Lower leg skin (tissue), 4 donors: ENCODE measurements around the gene ANKRD33. TPM values are rescaled to one million over a fixed set of nuclear protein-coding genes. Genes with fewer than 3 reads are reported as not detected.
A peak's percentile ranks its signal among the peaks of the same experiment; 100 is the strongest.

ENCODE experiments used
- DNase-seq, 2 donors: peaks; one replicate each; pipeline ENCODE4 v3.0.0-alpha.2; 2019; ENCODE audit warnings: low spot score in 2 of 2
- H3K4me3 ChIP-seq: fragments of 200-600 bp; sonication (generic); 2 replicates; pipeline ENCODE4 v1.5.1; 2017; ENCODE audit warnings: mild to moderate bottlenecking, low read depth; ENCODE audit not compliant: poor library complexity, severe bottlenecking
- POLR2A ChIP-seq, 2 donors: fragments of 450-650 bp; IDR thresholded peaks; one replicate each; pipeline ENCODE4 v1.6.1; 2016 to 2017; ENCODE audit warnings: antibody characterized with exemption in 2 of 2, mild to moderate bottlenecking in 1 of 2, moderate library complexity in 1 of 2
- WGBS, 2 donors: methylation state at CpG; one replicate each; pipeline ENCODE4 v1.1.5; 2018; 5-methylcytosine and 5-hydroxymethylcytosine counted together
- intact Hi-C: fragments of 100-400 bp; cut with DNase I; formaldehyde crosslinking; loops from one replicate; pipeline ENCODE4 v1.15.0; 2023; ENCODE audit warnings: low total_unique reads
- total RNA-seq, 4 donors: library from RNA; depleted of rRNA; stranded (reverse); fragments of >200 nt; gene quantifications; one replicate each; pipeline ENCODE4 v1.1.0, GENCODE V29; 2016
- TF ChIP-seq, protein P1 (sequence below), 3 donors: fragments of 450-650 bp; IDR thresholded peaks; one replicate each; pipeline ENCODE4 v1.5.1; 2016; ENCODE audit warnings: antibody characterized with exemption in 3 of 3, mild to moderate bottlenecking in 3 of 3, moderate library complexity in 2 of 3

ANKRD33 gene
- total RNA-seq, 4 donors from 2014 or later = not detected

DNA sequence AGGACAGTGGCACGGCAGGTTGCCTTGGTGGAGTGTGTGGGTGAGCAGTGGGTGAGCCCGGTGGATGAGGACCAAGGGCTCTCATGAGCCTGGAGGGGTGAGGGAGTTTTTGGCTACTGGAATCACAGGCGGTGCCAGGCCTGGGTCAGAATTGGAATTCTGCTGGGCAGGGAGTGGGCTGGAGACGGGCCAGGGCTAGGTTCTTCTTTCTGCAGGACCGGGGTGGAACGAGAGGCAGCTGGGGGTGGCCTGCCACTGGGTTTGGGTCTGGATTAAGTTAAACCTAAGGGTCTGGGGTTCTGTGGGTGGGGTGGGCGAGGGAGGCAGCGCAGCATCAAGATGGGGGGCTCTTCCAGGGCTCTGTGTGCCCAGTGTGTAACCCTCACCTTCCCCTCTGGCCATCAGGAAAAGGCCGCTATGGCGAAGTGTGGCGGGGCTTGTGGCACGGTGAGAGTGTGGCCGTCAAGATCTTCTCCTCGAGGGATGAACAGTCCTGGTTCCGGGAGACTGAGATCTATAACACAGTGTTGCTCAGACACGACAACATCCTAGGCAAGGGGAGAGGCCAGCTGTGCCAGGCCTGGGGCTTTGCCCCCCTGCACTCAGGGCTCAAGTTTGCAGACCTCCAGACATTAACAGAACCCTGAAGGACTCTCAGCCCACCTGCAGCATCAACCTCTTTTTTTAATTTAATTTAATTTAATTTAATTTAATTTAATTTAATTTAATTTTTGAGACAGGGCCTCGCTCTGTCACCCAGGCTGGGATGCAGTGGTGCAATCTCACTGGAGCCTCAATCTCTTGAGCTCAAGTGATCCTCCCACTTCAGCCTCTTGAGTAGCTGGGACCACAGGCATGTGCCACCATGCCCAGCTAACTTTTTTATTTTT is 26.4 kb downstream of the ANKRD33 start:
- no peak overlapping the region for H3K4me3 ChIP-seq
- no peak for TF ChIP-seq POLR2A (IDR thresholded peaks at IDR 0.05)
- TF ChIP-seq, protein P1, sequence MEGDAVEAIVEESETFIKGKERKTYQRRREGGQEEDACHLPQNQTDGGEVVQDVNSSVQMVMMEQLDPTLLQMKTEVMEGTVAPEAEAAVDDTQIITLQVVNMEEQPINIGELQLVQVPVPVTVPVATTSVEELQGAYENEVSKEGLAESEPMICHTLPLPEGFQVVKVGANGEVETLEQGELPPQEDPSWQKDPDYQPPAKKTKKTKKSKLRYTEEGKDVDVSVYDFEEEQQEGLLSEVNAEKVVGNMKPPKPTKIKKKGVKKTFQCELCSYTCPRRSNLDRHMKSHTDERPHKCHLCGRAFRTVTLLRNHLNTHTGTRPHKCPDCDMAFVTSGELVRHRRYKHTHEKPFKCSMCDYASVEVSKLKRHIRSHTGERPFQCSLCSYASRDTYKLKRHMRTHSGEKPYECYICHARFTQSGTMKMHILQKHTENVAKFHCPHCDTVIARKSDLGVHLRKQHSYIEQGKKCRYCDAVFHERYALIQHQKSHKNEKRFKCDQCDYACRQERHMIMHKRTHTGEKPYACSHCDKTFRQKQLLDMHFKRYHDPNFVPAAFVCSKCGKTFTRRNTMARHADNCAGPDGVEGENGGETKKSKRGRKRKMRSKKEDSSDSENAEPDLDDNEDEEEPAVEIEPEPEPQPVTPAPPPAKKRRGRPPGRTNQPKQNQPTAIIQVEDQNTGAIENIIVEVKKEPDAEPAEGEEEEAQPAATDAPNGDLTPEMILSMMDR (IDR thresholded peaks at IDR 0.05) = no peak
- 72 to 81% methylated on average over 17 of the region's 17 CpGs for WGBS, 2 donors
- intact Hi-C loops = no loop called here
- DNase-seq = peak in 1 of 2 donors; percentile 56

DNA sequence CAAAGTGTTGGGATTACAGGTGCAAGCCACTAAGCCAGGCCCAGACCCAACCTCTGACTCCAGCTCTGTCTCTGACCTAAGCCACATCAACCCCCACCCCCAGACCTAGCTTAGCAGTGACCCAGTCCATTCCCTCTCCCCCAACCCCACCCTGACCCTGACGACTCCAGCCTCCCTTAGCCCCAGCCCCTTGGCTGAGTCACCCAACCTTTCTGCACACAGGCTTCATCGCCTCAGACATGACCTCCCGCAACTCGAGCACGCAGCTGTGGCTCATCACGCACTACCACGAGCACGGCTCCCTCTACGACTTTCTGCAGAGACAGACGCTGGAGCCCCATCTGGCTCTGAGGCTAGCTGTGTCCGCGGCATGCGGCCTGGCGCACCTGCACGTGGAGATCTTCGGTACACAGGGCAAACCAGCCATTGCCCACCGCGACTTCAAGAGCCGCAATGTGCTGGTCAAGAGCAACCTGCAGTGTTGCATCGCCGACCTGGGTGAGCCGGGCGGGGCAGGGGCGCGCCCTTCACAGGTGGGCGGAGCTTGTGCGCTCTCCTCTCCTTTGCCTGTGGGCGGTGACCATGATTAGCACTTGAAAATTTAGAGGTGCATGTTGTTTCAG is 27.2 kb downstream of the ANKRD33 start:
- DNase-seq = peak in 1 of 2 donors; percentile 84
- intact Hi-C loops = loop anchor here (5.0 kb wide), 1 partner anchor 1738 kb away; no protein-coding TSS in a partner anchor
- no peak overlapping the region for H3K4me3 ChIP-seq
- TF ChIP-seq, protein P1 (IDR thresholded peaks at IDR 0.05) = no peak
- TF ChIP-seq POLR2A (IDR thresholded peaks at IDR 0.05) = no peak
- 72 to 79% methylated on average over 27 to 28 of the region's 28 CpGs for WGBS, 2 donors

DNA sequence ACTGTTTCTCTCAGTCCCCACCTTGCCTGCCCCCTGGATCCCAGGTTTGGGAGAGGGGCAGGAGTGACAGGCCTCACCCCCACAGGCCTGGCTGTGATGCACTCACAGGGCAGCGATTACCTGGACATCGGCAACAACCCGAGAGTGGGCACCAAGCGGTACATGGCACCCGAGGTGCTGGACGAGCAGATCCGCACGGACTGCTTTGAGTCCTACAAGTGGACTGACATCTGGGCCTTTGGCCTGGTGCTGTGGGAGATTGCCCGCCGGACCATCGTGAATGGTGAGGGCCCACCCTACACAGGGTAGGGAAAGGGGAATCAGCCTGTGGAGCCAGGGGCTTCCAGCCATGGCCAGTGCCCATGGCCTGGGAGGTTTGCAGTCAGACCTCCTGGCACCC is 28.0 kb downstream of the ANKRD33 start:
- WGBS, 2 donors = 96 to 97% methylated on average over 11 of the region's 11 CpGs
- no peak for TF ChIP-seq POLR2A (IDR thresholded peaks at IDR 0.05)
- TF ChIP-seq, protein P1 (IDR thresholded peaks at IDR 0.05) = no peak
- intact Hi-C loops = loop anchor here (5.0 kb wide), 1 partner anchor 1739 kb away; no protein-coding TSS in a partner anchor
- DNase-seq = peak in 1 of 2 donors; percentile 80
- H3K4me3 ChIP-seq = no peak overlapping the region

DNA sequence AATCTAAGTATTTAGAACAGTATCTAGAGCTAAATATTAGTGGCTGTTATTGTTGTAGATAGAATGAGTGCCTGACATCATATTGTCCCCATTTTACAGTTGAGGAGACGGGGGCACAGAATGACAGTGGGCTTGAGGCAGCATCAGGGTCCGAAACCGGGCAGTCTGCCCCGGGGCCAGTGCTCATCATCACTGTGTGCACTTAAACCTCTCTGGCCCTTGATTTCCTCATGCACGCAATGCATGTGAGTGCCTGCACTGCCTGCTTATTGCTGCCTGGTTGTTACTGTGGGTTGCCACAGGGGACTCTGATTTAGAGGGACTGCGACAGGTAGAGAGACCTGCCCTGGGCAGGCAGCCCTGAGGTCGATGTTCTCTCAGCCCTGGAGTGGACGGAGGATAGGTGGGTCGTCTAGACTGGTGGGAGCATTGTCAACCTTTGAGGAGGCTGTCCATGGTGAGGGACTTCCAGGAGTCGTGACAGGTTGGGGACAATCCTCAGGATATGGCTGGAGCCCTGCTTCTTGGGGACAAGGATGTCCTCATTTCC is 29.2 kb downstream of the ANKRD33 start:
- WGBS, 2 donors = 90 to 92% methylated on average over 10 of the region's 10 CpGs
- intact Hi-C loops = loop anchor here (5.0 kb wide), 1 partner anchor 1740 kb away; no protein-coding TSS in a partner anchor
- TF ChIP-seq, protein P1 (IDR thresholded peaks at IDR 0.05) = no peak
- TF ChIP-seq POLR2A (IDR thresholded peaks at IDR 0.05) = no peak
- peak in 1 of 2 donors; percentile 68 for DNase-seq
- no peak overlapping the region for H3K4me3 ChIP-seq

DNA sequence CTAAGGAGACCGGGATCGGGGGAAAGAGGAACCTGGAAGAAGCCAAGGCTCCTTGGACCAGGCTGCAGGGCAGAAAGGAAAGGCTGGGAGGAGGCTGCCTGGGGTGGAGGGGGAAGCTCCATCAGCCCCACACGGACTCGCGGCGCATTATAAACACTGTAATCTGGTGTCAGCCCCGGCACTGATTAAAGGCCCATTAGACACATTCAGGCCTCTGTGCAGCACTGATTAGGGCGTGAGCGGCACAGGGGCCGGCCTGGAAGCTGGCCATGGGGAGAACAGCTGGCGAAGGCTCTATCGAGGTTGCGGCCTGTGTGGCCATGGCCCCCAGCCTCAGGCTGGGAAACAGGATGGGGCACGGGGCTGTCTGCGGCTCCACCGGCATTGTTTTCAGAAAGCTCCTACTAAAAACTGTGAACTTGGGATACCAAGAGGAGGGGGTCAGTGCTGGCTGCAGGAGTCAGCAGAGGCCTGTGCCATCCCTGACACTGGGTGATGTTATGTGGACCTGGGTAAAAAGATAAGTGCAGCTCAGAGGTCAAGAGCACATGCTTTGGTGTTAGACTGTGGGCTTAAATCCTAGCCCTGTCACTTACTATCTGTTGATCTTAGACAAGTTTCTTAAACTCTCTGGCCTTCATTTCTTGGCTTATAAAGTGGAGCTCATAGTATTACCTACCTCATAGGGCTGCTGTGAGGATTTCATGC is 30.0 kb downstream of the ANKRD33 start:
- no peak overlapping the region for H3K4me3 ChIP-seq

More for the DNA sequence above, 30.0 kb downstream of the ANKRD33 start:
- whole genome bisulfite sequencing, 2 donors = 72 to 74% methylated on average over 16 of the region's 16 CpGs
- TF ChIP-seq, protein P1 (IDR thresholded peaks at IDR 0.05) = no peak
- no peak for TF ChIP-seq POLR2A (IDR thresholded peaks at IDR 0.05)
- DNase-seq = peak in 1 of 2 donors; percentile 72
- intact Hi-C loops = loop anchor here (5.0 kb wide), 1 partner anchor 1741 kb away; no protein-coding TSS in a partner anchor
